Endothelial cell of umbilical vein (primary cell): ENCODE results near the gene TMEM40. TPM values are rescaled to one million over a fixed set of nuclear protein-coding genes. Genes with fewer than 3 reads are reported as not detected.

ENCODE experiments used
- BruUV-seq: library from RNA; stranded (reverse); fragments of 400-500 nt; replicated peaks from 2 replicates; lab custom pipeline; 2021; lab: Mats Ljungman, UMichigan
- CTCF ChIA-PET: fragments of 300-600, 350-600 bp; sonication (Branson Sonifier 250); formaldehyde crosslinking; loops from one replicate; lab custom pipeline; 2021; ENCODE audit warnings: antibody characterized with exemption, inconsistent platforms; lab: Charles Lee
- POLR2A ChIA-PET: fragments of 300-600, 350-600 bp; sonication (Branson Sonifier 250); formaldehyde crosslinking; loops from one replicate; lab custom pipeline; 2021; ENCODE audit warnings: antibody characterized with exemption, inconsistent platforms; lab: Charles Lee
- DNase-seq: peaks from one replicate; pipeline ENCODE4 v3.0.0-alpha.2; 2011; ENCODE audit warnings: low read depth, low spot score
- FAIRE-seq: peaks from 2 replicates; lab custom pipeline; 2011; peaks lifted over from hg19 to GRCh38; lab: Jason Lieb, UNC
- H2AFZ ChIP-seq: 2 replicates; pipeline ENCODE4 v1.6.0; 2012; ENCODE audit warnings: low read depth, low read length, control low read depth, inconsistent platforms
- H3K27ac ChIP-seq: 2 replicates; pipeline ENCODE4 v1.5.1; 2011; ENCODE audit warnings: low read depth, mild to moderate bottlenecking, control low read depth, low read length, moderate library complexity; ENCODE audit not compliant: insufficient read depth
- H3K27me3 ChIP-seq, 2 experiments: 2 replicates each; pipeline versions ENCODE4 v1.6.0 to v1.6.1; 2011; ENCODE audit warnings: low read length in 2 of 2, mixed read lengths in 1 of 2; ENCODE audit not compliant: control insufficient read depth in 2 of 2, insufficient read depth in 2 of 2
- H3K36me3 ChIP-seq, 2 experiments: 2 replicates in 1 of 2; 3 replicates in 1 of 2; pipeline ENCODE4 v1.5.1; 2011; ENCODE audit warnings: low read length in 2 of 2, mild to moderate bottlenecking in 1 of 2, moderate library complexity in 1 of 2; ENCODE audit not compliant: control insufficient read depth in 2 of 2, insufficient read depth in 2 of 2; ENCODE audit errors: extremely low read depth in 1 of 2
- H3K4me1 ChIP-seq: 3 replicates; pipeline ENCODE4 v1.5.1; 2011; ENCODE audit warnings: mild to moderate bottlenecking, low read length; ENCODE audit not compliant: control insufficient read depth, insufficient read depth; ENCODE audit errors: extremely low read depth
- H3K4me2 ChIP-seq: 2 replicates; pipeline ENCODE4 v1.6.1; 2011; ENCODE audit warnings: low read length, control low read depth, mixed read lengths; ENCODE audit not compliant: insufficient read depth
- H3K4me3 ChIP-seq, 3 experiments: fragments of 200-600 bp in 1 of 3; sonication (generic), shearing (Covaris generic) in 1 of 3; replicated peaks in 1 of 3; 2 replicates each; pipeline ENCODE4 v1.5.1; 2011 to 2016; ENCODE audit warnings: control low read depth in 3 of 3, low read length in 3 of 3, mild to moderate bottlenecking in 2 of 3, inconsistent platforms in 1 of 3, low read depth in 1 of 3, moderate library complexity in 1 of 3; ENCODE audit not compliant: insufficient read depth in 1 of 3
- H3K79me2 ChIP-seq: 2 replicates; pipeline ENCODE4 v1.6.0; 2012; ENCODE audit warnings: low read length, inconsistent platforms; ENCODE audit not compliant: control insufficient read depth, insufficient read depth
- H3K9ac ChIP-seq: replicated peaks from 2 replicates; pipeline ENCODE3; 2011; ENCODE audit warnings: low read length, control low read depth; ENCODE audit not compliant: insufficient read depth; ENCODE audit errors: extremely low read depth
- H3K9me1 ChIP-seq: replicated peaks from 3 replicates; pipeline ENCODE4 v1.6.0; 2011; ENCODE audit warnings: mild to moderate bottlenecking, low read length; ENCODE audit not compliant: control insufficient read depth, insufficient read depth; ENCODE audit errors: extremely low read depth
- H3K9me3 ChIP-seq: replicated peaks from 2 replicates; pipeline ENCODE4 v1.5.1; 2012; ENCODE audit warnings: low read length, inconsistent platforms; ENCODE audit not compliant: control insufficient read depth, insufficient read depth
- H4K20me1 ChIP-seq: replicated peaks from 2 replicates; pipeline ENCODE3; 2011; ENCODE audit warnings: mild to moderate bottlenecking, low read length; ENCODE audit not compliant: control insufficient read depth, insufficient read depth; ENCODE audit errors: extremely low read depth
- CTCF ChIP-seq, 2 donors: IDR thresholded peaks; 1 replicate in 1 of 2; 2 replicates in 1 of 2; pipeline ENCODE4 v1.5.1; 2011; ENCODE audit warnings: low read length in 2 of 2, mild to moderate bottlenecking in 2 of 2, moderate library complexity in 2 of 2, control low read depth in 1 of 2, inconsistent platforms in 1 of 2, low read depth in 1 of 2; ENCODE audit not compliant: insufficient read depth in 1 of 2; ENCODE audit errors: extremely low read depth in 1 of 2
- EZH2 ChIP-seq: IDR thresholded peaks from 2 replicates; pipeline ENCODE4 v1.6.1; 2012; ENCODE audit warnings: borderline replicate concordance, low read depth, mild to moderate bottlenecking, moderate library complexity, low read length, inconsistent platforms; ENCODE audit not compliant: severe bottlenecking
- FOS ChIP-seq: IDR thresholded peaks from 2 replicates; pipeline ENCODE4 v1.6.1; 2011; ENCODE audit warnings: mild to moderate bottlenecking, low read length, moderate library complexity, borderline replicate concordance; ENCODE audit not compliant: insufficient read depth
- GATA2 ChIP-seq: IDR thresholded peaks from 2 replicates; pipeline ENCODE4 v1.7.0; 2011; ENCODE audit warnings: low read depth, mild to moderate bottlenecking, moderate library complexity, mixed read lengths, low read length; ENCODE audit not compliant: insufficient read length, insufficient read depth
- JUN ChIP-seq: IDR thresholded peaks from 2 replicates; pipeline ENCODE4 v1.6.1; 2011; ENCODE audit warnings: borderline replicate concordance, low read depth; ENCODE audit not compliant: insufficient read length, insufficient read depth
- MAX ChIP-seq: IDR thresholded peaks from 2 replicates; pipeline ENCODE4 v1.6.1; 2011; ENCODE audit not compliant: insufficient read depth, insufficient read length
- MYC ChIP-seq: IDR thresholded peaks from one replicate; pipeline ENCODE4 v1.6.1; 2011; ENCODE audit warnings: mild to moderate bottlenecking, low read depth, low read length
- POLR2A ChIP-seq: IDR thresholded peaks from 2 replicates; pipeline ENCODE4 v1.6.1; 2012; ENCODE audit warnings: low read depth, mild to moderate bottlenecking, control low read depth, low read length
- POLR2AphosphoS5 ChIP-seq: IDR thresholded peaks from 2 replicates; pipeline ENCODE4 v1.6.1; 2012; ENCODE audit warnings: low read depth, mild to moderate bottlenecking, control low read depth, low read length, moderate library complexity; ENCODE audit not compliant: insufficient read depth
- dilution Hi-C: fragments of 300-500 bp; cut with MboI; formaldehyde crosslinking; loops from one replicate; pipeline ENCODE4 v1.15.0; 2019; ENCODE audit warnings: low sequenced_read_pairs; ENCODE audit not compliant: extremely low pct_ligation_motif_present
- intact Hi-C: fragments of 100-400 bp; cut with micrococcal nuclease; formaldehyde crosslinking; loops from one replicate; pipeline ENCODE4 v1.10.0; 2022
- polyA plus RNA-seq, 4 experiments: library from polyadenylated mRNA; depleted of rRNA in 3 of 4; stranded (reverse) in 3 of 4; unstranded in 1 of 4; fragments of >200 nt; gene quantifications; 2 replicates each; pipeline versions ENCODE4 v1.2.1 to v1.2.3, GENCODE V29; 2011 to 2012; ENCODE audit warnings: missing spikeins in 1 of 4
- total RNA-seq: library from RNA; stranded (reverse); gene quantifications from 2 replicates; pipeline ENCODE4 v1.2.3, GENCODE V29; 2021

Gene TMEM40
- total and polyA plus RNA-seq, 2 donors (not counting 3 experiments of a cell fraction or from before 2014, with no cell fraction given): not detected

- intact Hi-C loops (no loop called here), dilution Hi-C loops (no loop called here)
- ChIA-PET POLR2A (interaction anchor here (1.2 kb wide), 1 partner anchor 50 kb away, joined by 4 read pairs; no protein-coding TSS in a partner anchor), CTCF (no interaction called here)
- BruUV-seq: no TSS peak
- TF ChIP-seq GATA2 (no peak), POLR2AphosphoS5 (no peak), CTCF (IDR thresholded peaks at IDR 0.05; ENCODE audit: extremely low read depth in 1 of 2, insufficient read depth in 1 of 2, low read depth in 1 of 2, low read length in 2 of 2) (no peak), EZH2 (no peak), MYC (no peak), POLR2A (no peak), JUN (no peak), FOS (no peak), MAX (no peak)
- Histone ChIP-seq H3K27me3 (no peaks in the 10 kb centered on the region), H3K27ac (no peak overlapping the region), H3K9ac (no peak overlapping the region), H2AFZ (no peak overlapping the region), H3K4me2 (no peak overlapping the region), H3K4me3 (no peak overlapping the region), H3K4me1 (peaks cover 5% of the 10 kb centered on the region), H4K20me1 (no peaks in the 10 kb centered on the region), H3K79me2 (no peaks in the 10 kb centered on the region), H3K36me3 (no peaks in the 10 kb centered on the region), H3K9me3 (no peaks in the 10 kb centered on the region), H3K9me1 (no peaks in the 10 kb centered on the region)
- FAIRE-seq (no peak), DNase-seq (no peak)
These were observed 870 bp upstream of the TMEM40 start for GRCh38 chr3:12759693-12760565.
